Activated T-helper 17 cell treated with anti-CD3 and anti-CD28 coated beads, Interleukin-2, amount 50 U/mL, for 72 hours (primary cell): ENCODE measurements around the gene BMP6. TPM values are rescaled to one million over a fixed set of nuclear protein-coding genes. Genes with fewer than 3 reads are reported as not detected.

Source experiments
- ATAC-seq: fragments of 150-1000 bp; cut with Tn5 transposase; replicated peaks from 2 replicates; pipeline ENCODE4 v1.10.0; 2021; ENCODE audit warnings: mild to moderate bottlenecking, moderate library complexity
- H3K27ac Mint-ChIP-seq: one replicate; pipeline ENCODE4 v1.8.0; 2022; ENCODE audit warnings: mixed read lengths
- H3K27me3 Mint-ChIP-seq: one replicate; pipeline ENCODE4 v1.8.0; 2022; ENCODE audit warnings: mixed read lengths
- H3K36me3 Mint-ChIP-seq: one replicate; pipeline ENCODE4 v1.8.0; 2022; ENCODE audit warnings: low read depth, mild to moderate bottlenecking, mixed read lengths
- H3K4me1 Mint-ChIP-seq: one replicate; pipeline ENCODE4 v1.8.0; 2022; ENCODE audit warnings: mixed read lengths
- H3K4me3 Mint-ChIP-seq: one replicate; pipeline ENCODE4 v1.8.0; 2022; ENCODE audit warnings: mild to moderate bottlenecking, mixed read lengths
- H3K9me3 Mint-ChIP-seq: one replicate; pipeline ENCODE4 v1.8.0; 2022; ENCODE audit warnings: mixed read lengths
- total RNA-seq, 2 donors: library from RNA; stranded (reverse); gene quantifications; one replicate each; pipeline ENCODE4 v1.2.3, GENCODE V29; 2022

Gene BMP6
- total RNA-seq, 2 donors from 2014 or later: 0.21 TPM; not detected in 1

DNA sequence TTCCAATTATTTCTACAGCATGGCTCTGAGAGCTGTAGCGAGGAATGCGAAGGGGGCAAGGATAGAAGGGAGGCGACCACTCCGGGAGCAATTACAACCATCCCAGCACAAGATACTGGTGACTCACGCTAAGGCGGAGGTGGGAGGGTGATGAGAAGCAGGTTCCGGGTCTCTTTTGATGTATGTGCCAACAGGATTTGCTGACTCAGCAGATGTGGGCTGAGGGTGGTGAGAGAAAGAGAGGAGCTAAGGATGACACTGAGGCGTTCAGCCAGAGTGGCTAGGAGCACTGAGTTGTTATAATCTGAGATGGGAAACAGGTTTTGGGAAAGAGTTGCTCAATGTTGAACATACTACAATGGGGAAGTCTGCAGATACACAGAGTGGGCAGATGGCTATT, 194.0 kb downstream of the BMP6 start:
- peak; percentile 91 for ATAC-seq
- no peak overlapping the region for H3K27ac Mint-ChIP-seq
- H3K27me3 Mint-ChIP-seq: peaks cover 11% of the 10 kb centered on the region
- H3K9me3 Mint-ChIP-seq: peaks cover 5% of the 10 kb centered on the region
- no peak overlapping the region for H3K4me3 Mint-ChIP-seq
- no peaks in the 10 kb centered on the region for H3K36me3 Mint-ChIP-seq
- no peaks in the 10 kb centered on the region for H3K4me1 Mint-ChIP-seq

DNA sequence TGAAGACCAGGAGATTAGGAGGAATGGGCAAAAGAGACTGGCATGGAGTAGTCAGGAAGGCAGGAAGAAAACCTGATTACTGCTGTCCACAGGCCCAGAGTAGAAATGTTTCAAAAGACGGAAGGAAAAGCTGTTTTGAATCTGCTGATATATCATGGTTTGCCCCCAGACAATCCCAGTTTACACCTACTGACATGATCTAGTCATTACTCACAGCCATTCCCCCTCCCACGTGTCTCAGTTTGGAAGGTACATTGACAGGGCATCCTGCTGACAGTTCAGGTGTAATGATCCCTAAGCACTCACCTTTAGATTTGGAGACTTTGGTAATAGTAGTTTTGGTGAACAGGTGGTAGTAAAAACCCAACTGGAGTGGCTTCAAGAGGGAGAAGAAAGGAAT, 194.5 kb downstream of the BMP6 start:
- ATAC-seq: peak; percentile 80
- Mint-ChIP-seq H3K4me3 (no peak overlapping the region), H3K27me3 (peaks cover 16% of the 10 kb centered on the region), H3K36me3 (no peaks in the 10 kb centered on the region), H3K27ac (no peak overlapping the region), H3K4me1 (no peaks in the 10 kb centered on the region), H3K9me3 (peaks cover 10% of the 10 kb centered on the region)

DNA sequence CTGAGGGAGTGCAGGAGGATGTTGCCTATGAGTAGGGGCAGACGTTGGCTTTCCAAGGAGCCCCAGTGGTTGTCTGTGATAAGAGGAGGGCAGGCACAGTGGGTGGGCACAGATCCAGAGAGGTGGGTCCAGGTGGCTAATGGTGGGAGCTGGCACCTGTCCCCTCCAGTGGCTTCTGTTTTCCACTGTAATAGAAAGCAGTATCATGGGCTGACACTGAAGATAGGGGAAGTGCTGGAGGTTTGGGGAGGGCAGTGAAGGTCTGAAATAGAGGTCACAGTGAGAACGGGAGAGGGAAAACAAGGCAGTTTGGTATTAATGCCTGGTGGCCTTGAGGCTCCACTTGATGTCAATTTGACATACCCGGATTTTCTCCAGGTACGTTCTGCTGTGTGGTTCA, 195.1 kb downstream of the BMP6 start:
- Mint-ChIP-seq H3K9me3 (peaks cover 12% of the 10 kb centered on the region), H3K4me3 (no peak overlapping the region), H3K27me3 (peaks cover 18% of the 10 kb centered on the region), H3K27ac (no peak overlapping the region), H3K4me1 (no peaks in the 10 kb centered on the region), H3K36me3 (no peaks in the 10 kb centered on the region)
- no peak for ATAC-seq

DNA sequence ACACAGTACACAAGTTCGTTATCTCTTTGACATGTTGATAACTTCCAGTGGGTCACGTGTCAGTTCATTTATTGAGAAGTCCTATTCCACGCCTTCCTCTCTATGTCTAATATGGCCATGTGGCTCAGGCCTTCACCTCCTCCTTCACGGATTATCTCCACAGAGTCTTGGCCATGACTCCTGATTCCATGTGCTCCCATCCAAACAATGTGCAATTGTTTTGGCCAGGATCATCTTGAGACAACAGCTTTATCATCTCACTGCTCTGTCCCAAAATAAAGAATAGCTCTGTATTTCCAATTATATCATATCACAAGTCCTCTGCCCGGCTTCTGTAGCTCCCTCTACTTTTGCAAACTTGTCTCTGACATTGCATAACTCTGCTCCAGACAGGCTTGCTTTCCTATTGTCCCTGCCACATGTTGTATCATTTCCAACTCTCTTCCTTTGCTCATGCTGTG, 195.8 kb downstream of the BMP6 start:
- no peaks in the 10 kb centered on the region for H3K4me1 Mint-ChIP-seq
- no peaks in the 10 kb centered on the region for H3K36me3 Mint-ChIP-seq
- peaks cover 18% of the 10 kb centered on the region for H3K27me3 Mint-ChIP-seq
- no peak overlapping the region for H3K4me3 Mint-ChIP-seq
- no peak for ATAC-seq
- peaks cover 12% of the 10 kb centered on the region for H3K9me3 Mint-ChIP-seq
- no peak overlapping the region for H3K27ac Mint-ChIP-seq

DNA sequence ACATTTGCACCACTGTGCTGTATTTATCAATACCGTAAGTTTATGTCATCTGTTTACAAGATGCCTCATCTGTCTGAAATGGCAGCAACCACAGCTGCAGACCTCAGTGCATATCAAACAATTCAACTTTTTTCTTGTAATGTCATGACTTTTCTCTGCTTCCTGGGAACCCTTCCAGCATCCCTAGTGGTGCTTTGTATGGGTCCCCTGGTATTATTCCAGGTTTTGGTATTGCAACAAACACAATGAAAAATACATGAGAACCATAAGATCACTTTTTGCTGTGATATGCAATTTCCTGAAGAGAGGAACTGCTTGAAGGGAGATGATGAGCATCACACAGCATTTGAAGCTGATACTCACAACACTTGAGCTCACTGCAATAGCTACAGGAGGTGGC, 196.7 kb downstream of the BMP6 start:
- Mint-ChIP-seq H3K4me3 (no peak overlapping the region), H3K9me3 (peaks cover 12% of the 10 kb centered on the region), H3K4me1 (no peaks in the 10 kb centered on the region), H3K27me3 (peaks cover 18% of the 10 kb centered on the region), H3K27ac (no peak overlapping the region), H3K36me3 (no peaks in the 10 kb centered on the region)
- ATAC-seq: no peak

DNA sequence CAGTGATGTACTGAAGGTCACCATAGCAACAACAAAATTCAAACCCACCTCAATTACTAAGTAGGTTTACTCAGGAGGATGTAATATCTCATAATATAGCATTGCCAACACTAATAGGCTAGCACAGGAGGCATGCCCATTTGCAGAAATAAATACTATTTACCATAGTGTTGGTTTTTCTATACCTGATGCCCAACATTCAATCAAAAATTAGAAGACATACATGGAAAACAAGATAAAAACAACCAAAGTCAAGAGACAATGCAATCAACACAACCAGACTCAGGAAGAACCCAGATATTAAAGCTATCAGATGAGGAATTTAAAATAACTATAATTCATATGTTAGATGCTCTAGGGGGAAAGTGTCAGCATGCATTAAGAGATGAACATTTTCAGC, 199.0 kb downstream of the BMP6 start:
- no peak for ATAC-seq
- H3K36me3 Mint-ChIP-seq: no peaks in the 10 kb centered on the region
- no peaks in the 10 kb centered on the region for H3K4me1 Mint-ChIP-seq

More for the DNA sequence above, 199.0 kb downstream of the BMP6 start:
- Mint-ChIP-seq H3K4me3 (no peak overlapping the region), H3K27ac (no peak overlapping the region), H3K9me3 (peaks cover 12% of the 10 kb centered on the region), H3K27me3 (peaks cover 26% of the 10 kb centered on the region)

Other genes starting within 250 kb of the BMP6 start
- gene DSP, start 184.4 kb upstream of the BMP6 start, total RNA-seq: under 1 TPM in 1 of 2 donors, not detected in 1; 0.05 TPM
- gene SNRNP48, start 135.9 kb upstream of the BMP6 start, total RNA-seq: 10 to 100 TPM; 16.9 to 17.7 TPM
- gene TXNDC5, start 184.7 kb downstream of the BMP6 start, total RNA-seq: 10 to 100 TPM; 48.3 to 95.0 TPM